Neural cell (in vitro differentiated cells): ENCODE data around the gene LGI4. TPM values are rescaled to one million over a fixed set of nuclear protein-coding genes. Genes with fewer than 3 reads are reported as not detected.

ENCODE experiments used
- H2AFZ ChIP-seq: fragments of 200-600, 300-800 bp; sonication (generic), shearing (Covaris generic); 2 replicates; pipeline ENCODE4 v1.6.0; 2014; ENCODE audit warnings: low read depth, mild to moderate bottlenecking, antibody characterized with exemption, low read length, moderate library complexity
- H3F3A ChIP-seq: fragments of 200-600 bp; shearing (Covaris generic); 2 replicates; pipeline ENCODE4 v1.6.1; 2016; ENCODE audit warnings: mild to moderate bottlenecking, moderate library complexity, mixed read lengths, antibody characterized with exemption, low read length; ENCODE audit not compliant: insufficient read depth, poor library complexity, severe bottlenecking
- H3K27ac ChIP-seq: fragments of 200-600, 300-800 bp; sonication (generic), shearing (Covaris generic); 2 replicates; pipeline ENCODE4 v1.5.1; 2014; ENCODE audit warnings: mild to moderate bottlenecking, low read length, moderate library complexity
- H3K27me3 ChIP-seq: fragments of 300-800, 200-600 bp; sonication (generic), shearing (Covaris generic); 2 replicates; pipeline ENCODE4 v1.6.0; 2014; ENCODE audit warnings: mild to moderate bottlenecking, low read depth, low read length, moderate library complexity; ENCODE audit not compliant: insufficient read depth
- H3K36me3 ChIP-seq: fragments of 300-800, 200-600 bp; sonication (generic), shearing (Covaris generic); 2 replicates; pipeline ENCODE4 v1.5.1; 2014; ENCODE audit warnings: mild to moderate bottlenecking, antibody characterized with exemption, low read length, moderate library complexity; ENCODE audit not compliant: insufficient read depth
- H3K4me2 ChIP-seq: fragments of 300-800, 200-600 bp; sonication (generic), shearing (Covaris generic); 2 replicates; pipeline ENCODE4 v1.6.0; 2014; ENCODE audit warnings: mild to moderate bottlenecking, low read length
- H3K4me3 ChIP-seq: fragments of 300-800, 200-600 bp; sonication (generic), shearing (Covaris generic); 2 replicates; pipeline ENCODE4 v1.5.1; 2014; ENCODE audit warnings: mild to moderate bottlenecking, low read length, moderate library complexity
- H3K79me2 ChIP-seq: fragments of 200-600 bp; shearing (Covaris generic); replicated peaks from 2 replicates; pipeline ENCODE4 v1.6.0; 2014; ENCODE audit warnings: mild to moderate bottlenecking, low read length, moderate library complexity; ENCODE audit not compliant: insufficient read depth
- H3K9ac ChIP-seq: fragments of 300-800, 200-600 bp; sonication (generic), shearing (Covaris generic); 2 replicates; pipeline ENCODE4 v1.6.1; 2016; ENCODE audit warnings: mild to moderate bottlenecking, low read length, mixed read lengths
- H3K9me2 ChIP-seq: fragments of 200-600 bp; shearing (Covaris generic); 2 replicates; pipeline ENCODE4 v1.6.1; 2016; ENCODE audit warnings: mild to moderate bottlenecking, low read length, mixed read lengths; ENCODE audit not compliant: insufficient read depth
- H3K9me3 ChIP-seq: fragments of 200-600, 300-800 bp; sonication (generic), shearing (Covaris generic); 2 replicates; pipeline ENCODE4 v1.6.1; 2016; ENCODE audit warnings: mild to moderate bottlenecking, mixed run types, low read length, moderate library complexity, mixed read lengths
- H4K20me1 ChIP-seq: fragments of 200-600 bp; shearing (Covaris generic); 2 replicates; pipeline ENCODE4 v1.6.1; 2016; ENCODE audit warnings: mild to moderate bottlenecking, mixed run types; ENCODE audit not compliant: insufficient read depth
- CTCF ChIP-seq: fragments of 450-650 bp; IDR thresholded peaks from 2 replicates; pipeline ENCODE4 v1.5.1; 2014; ENCODE audit warnings: antibody characterized with exemption, mild to moderate bottlenecking, moderate library complexity; ENCODE audit not compliant: poor library complexity, severe bottlenecking
- EP300 ChIP-seq: fragments of 450-650 bp; conservative IDR thresholded peaks from 2 replicates; pipeline ENCODE4 v1.6.1; 2014; ENCODE audit warnings: antibody characterized with exemption, mild to moderate bottlenecking, moderate library complexity; ENCODE audit not compliant: poor library complexity, severe bottlenecking
- EZH2 ChIP-seq: fragments of 200-600, 300-800 bp; shearing (Covaris generic), sonication (generic); IDR thresholded peaks from 2 replicates; pipeline ENCODE4 v1.6.1; 2014; ENCODE audit warnings: antibody characterized with exemption, low read length, borderline replicate concordance, mild to moderate bottlenecking; ENCODE audit not compliant: insufficient read depth, poor library complexity, severe bottlenecking
- MXI1 ChIP-seq: fragments of 450-650 bp; conservative IDR thresholded peaks from 2 replicates; pipeline ENCODE4 v1.6.1; 2014; ENCODE audit warnings: antibody characterized with exemption, mild to moderate bottlenecking; ENCODE audit not compliant: poor library complexity, severe bottlenecking
- POLR2AphosphoS5 ChIP-seq: IDR thresholded peaks from 2 replicates; pipeline ENCODE4 v1.6.1; 2012
- RAD21 ChIP-seq: fragments of 450-650 bp; conservative IDR thresholded peaks from 2 replicates; pipeline ENCODE4 v1.6.1; 2014; ENCODE audit warnings: antibody characterized with exemption, mild to moderate bottlenecking, moderate library complexity
- REST ChIP-seq: IDR thresholded peaks from 2 replicates; pipeline ENCODE4 v1.6.1; 2012; ENCODE audit warnings: borderline replicate concordance
- SMC3 ChIP-seq: fragments of 450-650 bp; conservative IDR thresholded peaks from 2 replicates; pipeline ENCODE4 v1.6.1; 2014; ENCODE audit warnings: antibody characterized with exemption, mild to moderate bottlenecking, moderate library complexity; ENCODE audit not compliant: poor library complexity
- TAF1 ChIP-seq: IDR thresholded peaks from 2 replicates; pipeline ENCODE4 v1.6.1; 2012; ENCODE audit warnings: low read depth
- polyA plus RNA-seq: library from polyadenylated mRNA; depleted of rRNA; stranded (reverse); fragments of >200 nt; gene quantifications from 2 replicates; pipeline ENCODE4 v1.2.3, GENCODE V29; 2014

Gene LGI4
- polyA plus RNA-seq, 1 donor from 2014 or later: 0.63 TPM

- Histone ChIP-seq H3K36me3 (no peaks in the 10 kb centered on the region), H3K4me3 (no peak overlapping the region), H3K4me2 (no peak overlapping the region), H3K27me3 (no peaks in the 10 kb centered on the region), H3K9me2 (no peaks in the 10 kb centered on the region), H3F3A (no peaks in the 10 kb centered on the region), H3K79me2 (no peaks in the 10 kb centered on the region), H2AFZ (no peak overlapping the region), H3K9me3 (no peaks in the 10 kb centered on the region), H3K27ac (no peak overlapping the region), H4K20me1 (no peaks in the 10 kb centered on the region), H3K9ac (no peak overlapping the region)
- TF ChIP-seq REST (no peak), EZH2 (no peak), RAD21 (no peak), MXI1 (no peak), CTCF (no peak), POLR2AphosphoS5 (no peak)
Observed at GRCh38 chr19:35095667-35096368, 39.0 kb downstream of the LGI4 start.

GRCh38 chr19:35094656-35095055, 40.2 kb downstream of the LGI4 start:
- Histone ChIP-seq H3K4me2 (no peak overlapping the region), H3K9me2 (no peaks in the 10 kb centered on the region), H3K9me3 (no peaks in the 10 kb centered on the region), H3F3A (no peaks in the 10 kb centered on the region), H3K27ac (no peak overlapping the region), H3K79me2 (no peaks in the 10 kb centered on the region), H3K36me3 (no peaks in the 10 kb centered on the region), H3K4me3 (no peak overlapping the region), H2AFZ (no peak overlapping the region), H3K27me3 (no peaks in the 10 kb centered on the region), H3K9ac (no peak overlapping the region), H4K20me1 (no peaks in the 10 kb centered on the region)
- no peak for TF ChIP-seq EP300
- no peak for TF ChIP-seq MXI1
- TF ChIP-seq EZH2: no peak
- no peak for TF ChIP-seq CTCF
- TF ChIP-seq REST: no peak
- TF ChIP-seq SMC3: no peak
- no peak for TF ChIP-seq TAF1
- no peak for TF ChIP-seq RAD21
- no peak for TF ChIP-seq POLR2AphosphoS5
